NCI-H345 (cell line): ENCODE data around the gene SPACDR.

ENCODE experiments used
- DNase-seq: peaks from one replicate; lab custom pipeline; 2025; lab: John Stamatoyannopoulos, UW

SPACDR gene

DNA sequence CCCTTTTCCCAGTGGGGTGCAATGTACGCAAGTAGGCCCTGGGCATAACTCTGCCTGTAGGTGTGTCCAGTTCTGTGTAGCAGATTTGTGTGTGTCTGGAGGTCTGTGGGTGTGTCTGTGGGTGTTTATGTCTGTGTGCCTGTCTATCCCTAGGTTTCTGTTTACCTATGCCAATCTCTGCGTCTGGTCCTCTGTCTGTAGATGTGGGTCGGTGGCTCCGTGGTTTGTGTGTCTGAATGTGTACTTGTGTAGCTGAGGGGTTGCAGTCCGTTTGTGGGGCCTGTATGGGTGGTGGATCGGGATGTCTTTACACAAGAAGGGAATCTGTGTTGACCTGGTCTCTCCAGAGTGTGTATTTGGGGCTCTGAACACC lies 20.6 kb upstream of the SPACDR start:
- no peak for DNase-seq

DNA sequence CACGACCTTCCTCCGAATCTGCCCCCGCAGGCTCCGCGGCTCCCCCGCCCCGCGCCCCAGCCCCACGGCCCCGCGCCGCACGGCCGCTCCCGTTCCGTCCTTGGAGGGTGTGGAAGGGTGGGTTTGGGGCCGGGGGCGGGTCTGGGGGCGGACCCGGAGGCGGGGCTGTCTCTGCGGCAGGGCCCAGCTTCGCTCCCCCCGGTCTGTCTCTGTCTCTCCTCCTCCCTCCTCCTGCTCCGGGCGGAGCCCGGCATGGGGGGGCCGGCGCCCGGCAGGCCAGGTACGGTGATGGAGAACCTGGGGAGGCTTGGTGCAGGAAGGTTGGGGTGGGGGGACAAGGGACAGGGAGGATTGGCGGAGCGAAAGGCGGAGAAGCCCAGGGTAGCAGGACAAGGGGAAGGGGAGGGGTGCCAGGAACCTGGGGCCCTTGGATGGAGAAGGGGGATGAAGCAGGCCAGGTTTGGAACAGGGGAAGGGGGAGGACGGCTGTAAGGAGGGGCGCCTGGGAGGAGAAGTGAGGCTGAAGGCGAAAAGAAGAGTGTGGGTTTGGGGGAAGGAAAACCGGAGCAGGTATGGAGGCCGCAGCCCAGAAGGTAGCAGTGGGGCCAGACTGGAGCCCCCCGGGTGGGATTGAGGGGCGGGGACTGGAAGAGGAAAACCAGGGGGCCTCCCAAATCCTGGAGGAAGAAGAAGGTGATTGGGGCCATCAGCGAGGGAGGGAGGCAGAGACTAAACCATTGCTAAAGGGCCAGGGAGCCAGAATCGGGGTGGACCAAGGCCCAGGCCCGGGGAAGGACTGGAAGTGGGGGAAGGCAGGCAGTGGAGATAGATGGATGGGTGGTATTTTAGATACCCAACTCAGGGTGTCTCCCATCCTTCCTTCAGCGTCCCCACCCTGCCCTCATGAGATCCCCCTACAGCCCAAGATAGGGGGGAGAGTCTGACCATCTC lies 19.9 kb upstream of the SPACDR start, which contains the start of gene NYAP1:
TSS of gene NYAP1 (plus strand) at position 206 of the 951 bp plus-strand sequence. CDS start 1,385 bp downstream, outside the sequence.
- peak; percentile 71 for DNase-seq

DNA sequence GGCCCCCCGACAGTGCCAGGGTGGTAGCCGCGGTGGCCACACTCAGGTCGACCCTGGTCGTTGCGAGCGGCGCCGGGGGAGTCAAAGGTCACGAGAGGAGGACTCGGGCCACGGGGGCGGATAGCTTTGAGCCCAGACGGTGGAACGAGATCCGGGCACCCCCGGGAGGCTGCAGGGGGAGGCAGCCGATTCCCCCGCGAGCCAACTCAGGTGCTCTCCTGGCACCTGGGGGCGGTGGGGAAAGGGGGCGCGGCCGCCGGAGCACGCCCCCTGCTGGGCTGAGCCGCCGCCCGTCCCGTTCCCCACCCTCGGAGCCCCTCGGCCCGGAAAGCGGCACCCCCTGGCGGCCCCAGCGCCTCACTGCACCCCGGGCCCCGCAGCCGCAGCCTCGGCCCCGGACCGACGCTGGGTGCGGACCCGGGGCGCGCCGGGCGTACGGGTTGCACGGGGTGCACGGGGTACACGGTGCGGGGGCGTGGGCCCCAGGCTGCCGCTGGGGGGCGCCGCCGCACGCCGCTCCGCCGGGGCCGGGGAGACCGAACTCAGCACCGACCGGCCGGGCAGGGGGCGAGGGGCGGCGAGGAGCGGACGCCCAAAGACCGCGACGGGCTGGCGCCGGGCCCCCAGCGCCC lies 19.1 kb upstream of the SPACDR start:
- peak; percentile 72 for DNase-seq

DNA sequence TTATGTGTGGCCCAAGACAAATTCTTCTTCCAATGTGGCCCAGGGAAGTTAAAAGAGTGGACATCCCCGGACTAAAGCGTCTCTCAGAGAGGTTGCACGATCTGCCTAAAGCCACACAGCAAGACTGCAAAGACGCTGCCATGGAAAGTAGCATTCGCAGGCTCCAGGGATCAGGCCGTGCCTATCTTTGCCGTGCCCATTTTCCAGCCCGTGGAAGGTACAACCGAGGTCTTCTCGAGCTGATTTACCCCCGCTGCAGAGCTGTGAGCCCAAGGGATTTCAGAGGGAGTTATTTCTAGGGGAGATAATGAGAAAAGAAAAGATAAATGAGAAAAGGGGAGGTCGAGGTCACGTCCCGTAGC lies 18.6 kb upstream of the SPACDR start:
- no peak for DNase-seq

DNA sequence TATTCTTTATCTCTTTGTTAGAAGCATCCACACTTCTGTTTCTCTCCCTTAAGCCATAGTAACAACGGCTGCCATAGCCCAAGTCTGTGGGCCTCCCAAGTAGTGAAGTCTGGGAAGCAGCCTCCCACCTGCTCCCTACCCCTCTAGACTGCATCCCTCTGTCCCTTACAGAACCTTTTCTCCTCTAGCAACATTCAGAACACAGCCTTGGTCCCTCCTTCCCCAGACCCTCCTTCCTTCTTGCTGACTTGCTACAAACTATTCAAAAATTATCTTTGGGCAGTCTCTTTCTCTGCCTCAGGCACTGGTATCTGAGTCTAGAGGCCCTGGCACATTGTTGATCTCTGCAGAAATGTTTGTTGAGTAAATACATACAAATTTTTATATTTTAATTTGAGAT lies 17.4 kb upstream of the SPACDR start:
- no peak for DNase-seq

DNA sequence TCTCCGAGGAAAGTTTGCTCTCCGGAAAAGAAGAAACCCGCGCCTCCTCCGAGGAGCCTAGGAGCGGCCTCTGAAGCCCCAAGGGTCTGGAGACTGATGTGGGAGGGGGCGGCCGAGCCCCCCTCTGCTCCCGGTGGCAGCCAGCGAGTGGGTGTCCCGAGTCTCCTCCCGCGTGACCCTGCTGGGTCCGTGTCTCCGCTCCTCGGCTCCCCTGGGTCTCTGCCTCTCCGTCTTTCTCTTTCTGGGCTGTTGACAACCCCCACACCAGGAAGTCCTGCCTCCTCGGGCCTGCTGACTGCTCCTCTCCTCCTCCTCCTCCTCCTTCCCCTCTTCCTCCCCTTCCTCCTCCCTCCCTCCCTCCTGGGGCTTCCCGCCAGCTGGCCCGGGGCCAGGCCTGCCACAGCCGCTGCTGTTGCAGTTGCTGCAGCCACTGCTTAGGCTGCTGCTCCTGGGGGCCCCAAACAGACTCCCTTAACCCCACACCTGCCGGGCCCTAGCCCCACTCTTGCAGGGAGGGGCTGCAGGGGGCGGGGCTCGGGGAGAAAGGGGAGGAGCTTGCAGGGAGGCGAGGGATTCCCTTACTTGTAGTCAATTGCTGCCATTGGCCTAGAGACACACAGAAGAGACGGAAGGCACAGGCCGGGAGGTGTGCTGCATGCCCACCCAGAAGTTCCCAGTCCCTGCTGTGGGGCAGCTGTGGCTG lies 15.0 kb upstream of the SPACDR start, which contains the start of gene TSC22D4:
TSS of gene TSC22D4 (minus strand) at position 257 of the 703 bp plus-strand sequence. CDS start 1,176 bp downstream, outside the sequence.
- DNase-seq, result peak; percentile 61

DNA sequence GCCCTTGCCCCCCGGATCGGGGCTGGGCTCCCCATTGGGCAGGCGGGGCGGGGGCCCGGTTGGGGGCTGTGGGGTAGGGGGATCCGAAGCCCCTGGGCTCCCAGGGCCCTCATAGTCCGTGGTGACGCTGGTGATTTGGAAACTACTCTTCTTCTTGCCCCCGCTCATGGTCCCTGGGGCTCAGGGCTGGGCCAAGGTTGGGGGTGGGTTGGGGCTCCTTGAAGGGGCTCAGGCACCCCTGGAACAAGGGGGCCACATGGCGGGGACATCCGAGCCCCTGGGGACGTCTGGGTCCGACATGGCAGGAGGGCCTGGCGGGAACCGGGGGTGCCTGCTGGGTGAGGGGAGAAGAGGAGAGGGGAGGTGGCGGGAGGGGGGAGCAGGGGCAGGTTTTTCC lies 13.8 kb upstream of the SPACDR start:
- no peak for DNase-seq

DNA sequence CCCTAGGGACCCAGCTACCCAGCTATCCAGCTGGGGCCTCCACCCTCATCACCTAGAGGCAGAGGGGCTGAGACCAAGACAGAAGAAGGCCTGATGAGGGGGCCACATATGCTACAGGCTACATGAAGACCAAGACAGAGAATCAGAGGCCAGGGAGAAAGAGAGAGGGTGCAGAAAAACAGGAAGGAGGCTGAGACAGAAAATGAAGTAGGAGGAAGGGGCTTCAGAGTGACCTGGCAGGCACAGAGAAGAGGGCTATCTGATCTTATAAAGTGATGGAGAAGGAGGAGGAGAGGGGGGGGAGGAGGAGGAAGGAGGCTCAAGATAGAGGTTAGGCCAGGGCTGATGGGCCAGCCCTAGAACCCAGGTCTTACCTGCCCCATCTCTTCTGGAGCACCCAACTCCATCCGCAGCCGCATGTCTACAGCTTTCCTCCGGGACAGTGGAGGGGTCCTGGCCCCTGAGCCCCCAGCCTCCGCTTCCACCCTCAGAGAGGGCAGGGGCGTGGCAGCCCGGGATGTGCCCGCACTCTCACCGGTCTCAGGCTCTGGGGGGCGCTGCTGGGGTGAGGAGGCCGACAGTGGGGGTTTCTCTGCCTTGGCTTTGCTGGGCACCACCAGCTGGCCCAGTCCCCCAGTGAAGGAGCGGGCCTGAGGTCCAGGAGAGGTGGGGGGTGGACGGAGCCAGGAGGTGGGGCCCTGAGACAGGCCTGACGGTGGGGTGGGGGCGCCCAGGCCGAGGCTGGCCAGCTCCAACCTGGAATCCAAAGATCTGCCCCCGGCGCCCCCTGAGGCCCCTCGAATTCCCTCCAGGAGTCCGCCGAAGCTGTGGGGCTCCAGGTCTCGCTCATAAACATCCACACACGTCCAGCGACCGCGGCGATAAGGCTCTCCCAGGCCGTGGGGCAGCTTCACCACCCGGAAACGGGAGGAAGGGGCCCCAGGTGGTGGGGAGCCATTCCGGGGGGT lies 13.1 kb upstream of the SPACDR start:
- no peak for DNase-seq

DNA sequence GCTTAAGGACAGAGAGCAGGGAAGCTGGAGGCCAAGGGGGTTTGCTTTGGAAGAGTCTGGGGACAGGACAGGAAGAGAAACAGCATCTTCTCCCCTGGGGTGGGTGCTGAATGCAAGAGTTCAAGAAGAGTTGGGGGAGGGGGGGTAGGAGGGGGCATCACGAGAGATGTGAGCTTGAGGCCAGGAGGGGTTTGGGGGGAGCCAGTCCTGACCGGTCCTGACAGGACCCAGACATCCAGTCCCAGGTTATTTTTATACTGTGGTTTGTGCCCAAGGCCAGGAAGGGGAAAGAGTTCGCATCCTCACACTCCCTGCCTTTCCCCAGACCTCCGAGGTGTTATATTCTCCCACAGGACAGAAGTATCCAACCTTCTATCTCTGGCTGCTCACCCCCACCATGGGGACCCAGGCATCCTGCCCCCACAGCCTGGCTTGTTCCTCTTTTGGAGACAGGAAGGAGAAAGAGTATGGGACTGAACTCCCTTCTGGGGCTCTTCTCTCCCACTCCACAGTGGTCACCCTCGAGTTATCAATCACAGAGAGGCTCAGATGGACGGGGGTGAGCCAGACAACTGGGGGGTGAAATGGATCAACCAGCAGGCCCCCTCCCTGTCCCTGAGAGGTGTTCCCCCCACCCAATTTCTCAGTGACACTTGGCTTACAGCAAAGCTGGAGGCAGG lies 12.2 kb upstream of the SPACDR start:
- no peak for DNase-seq

DNA sequence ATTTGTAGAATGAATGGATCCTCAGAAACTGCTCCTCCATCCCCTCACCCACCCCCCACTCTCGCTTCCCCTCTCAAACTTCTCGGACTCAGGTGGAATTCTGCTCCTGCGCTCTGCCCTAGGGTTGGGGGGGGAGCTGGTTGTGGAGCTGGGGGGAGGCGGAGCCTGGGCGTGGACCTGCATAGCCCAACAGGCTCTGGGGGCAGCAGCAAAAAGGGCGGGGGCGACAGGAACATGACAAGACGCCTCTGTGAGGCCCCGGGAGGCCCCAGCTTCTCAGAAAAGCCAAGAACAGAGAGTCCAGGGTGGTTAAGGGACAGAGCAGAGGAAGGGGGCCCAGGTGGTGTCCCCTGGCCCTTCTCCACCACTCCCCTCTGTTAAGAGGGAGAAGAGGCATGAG lies 11.5 kb upstream of the SPACDR start:
- DNase-seq, result no peak

DNA sequence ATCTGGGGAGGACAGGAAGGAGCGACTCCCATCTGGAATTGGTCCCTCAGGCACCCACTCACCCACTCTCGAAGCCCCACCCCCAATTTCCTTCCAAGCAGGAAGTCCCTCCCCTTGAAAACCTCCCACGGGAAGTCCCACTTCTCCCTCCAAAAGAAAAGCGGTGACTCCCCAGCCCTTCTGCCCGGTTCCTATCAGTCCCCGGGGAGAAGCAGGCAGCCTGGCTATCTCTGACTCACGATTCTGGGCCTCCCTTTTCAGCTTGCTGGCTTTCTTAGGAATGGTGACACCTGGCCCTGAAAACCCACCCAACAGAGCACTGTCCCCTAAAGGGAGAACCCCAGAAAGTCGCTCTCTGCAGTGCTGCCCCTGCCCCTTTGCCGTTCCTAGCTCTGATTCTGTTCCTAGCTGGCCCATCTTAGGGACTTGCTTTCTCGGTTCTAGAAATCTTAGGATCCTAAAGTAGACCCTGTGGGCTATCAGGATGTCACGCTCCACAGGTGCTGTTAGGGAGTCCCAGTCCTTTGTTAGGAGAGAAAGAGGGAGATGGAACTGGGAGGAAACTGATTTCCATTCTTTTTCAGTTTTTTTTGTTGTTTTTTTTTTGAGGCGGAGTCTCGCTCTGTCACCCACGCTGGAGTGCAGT lies 8.9 kb upstream of the SPACDR start:
- no peak for DNase-seq

DNA sequence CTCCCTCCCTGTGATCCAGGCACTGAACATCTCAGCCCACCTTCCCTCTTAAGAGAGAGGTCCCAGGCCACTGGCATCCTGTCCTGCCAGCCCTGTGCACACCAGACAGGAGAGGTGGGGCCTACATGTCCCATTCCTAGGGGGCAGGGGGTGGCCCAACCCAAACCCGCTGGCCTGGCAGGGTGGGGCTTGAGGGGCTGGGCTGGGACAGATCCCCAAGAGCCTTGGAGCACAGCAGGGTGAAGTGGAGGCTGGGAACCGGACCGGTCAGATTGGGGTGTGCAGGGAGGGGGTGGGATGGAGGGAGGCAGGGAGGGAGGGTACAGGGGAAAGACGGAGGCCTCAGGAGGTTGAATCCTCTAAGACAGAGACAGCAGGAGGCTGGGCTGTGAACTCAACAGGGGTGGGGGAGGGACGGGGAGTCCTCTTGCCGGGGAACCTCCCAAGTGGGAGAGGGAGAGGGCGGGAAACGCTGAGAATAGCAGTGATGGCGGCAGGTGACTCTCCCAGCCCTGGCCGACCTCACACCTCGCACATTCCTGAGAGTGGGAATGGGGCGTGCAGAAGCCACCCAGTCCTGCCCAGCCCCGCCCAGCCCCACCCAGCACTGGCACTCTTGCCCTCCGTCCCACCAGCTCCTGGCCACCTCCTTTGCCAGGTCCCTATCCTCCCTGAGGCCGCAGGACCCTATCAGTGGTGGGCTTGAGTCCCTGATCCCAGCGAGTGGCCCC lies 8.2 kb upstream of the SPACDR start:
- no peak for DNase-seq

DNA sequence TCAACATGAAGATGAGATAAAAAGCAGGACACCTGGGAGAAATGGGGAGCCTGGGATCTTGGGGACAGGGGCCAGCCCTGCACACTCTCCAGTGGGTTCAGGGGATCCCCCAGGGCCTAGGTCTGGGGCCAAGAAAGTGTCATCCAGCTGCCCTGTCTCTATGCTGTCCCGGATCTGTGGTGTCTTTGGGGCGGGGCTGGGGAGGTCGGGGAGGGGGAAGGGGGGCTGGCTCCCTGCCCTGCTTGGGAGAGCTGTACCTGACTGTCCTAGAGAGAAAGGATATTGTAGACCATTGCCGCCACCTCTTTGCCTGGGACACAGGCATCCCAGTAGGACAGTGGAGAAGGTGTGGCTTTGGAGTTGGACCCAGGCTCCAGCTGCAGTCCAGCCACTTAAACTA lies 7.0 kb upstream of the SPACDR start:
- DNase-seq, result no peak

DNA sequence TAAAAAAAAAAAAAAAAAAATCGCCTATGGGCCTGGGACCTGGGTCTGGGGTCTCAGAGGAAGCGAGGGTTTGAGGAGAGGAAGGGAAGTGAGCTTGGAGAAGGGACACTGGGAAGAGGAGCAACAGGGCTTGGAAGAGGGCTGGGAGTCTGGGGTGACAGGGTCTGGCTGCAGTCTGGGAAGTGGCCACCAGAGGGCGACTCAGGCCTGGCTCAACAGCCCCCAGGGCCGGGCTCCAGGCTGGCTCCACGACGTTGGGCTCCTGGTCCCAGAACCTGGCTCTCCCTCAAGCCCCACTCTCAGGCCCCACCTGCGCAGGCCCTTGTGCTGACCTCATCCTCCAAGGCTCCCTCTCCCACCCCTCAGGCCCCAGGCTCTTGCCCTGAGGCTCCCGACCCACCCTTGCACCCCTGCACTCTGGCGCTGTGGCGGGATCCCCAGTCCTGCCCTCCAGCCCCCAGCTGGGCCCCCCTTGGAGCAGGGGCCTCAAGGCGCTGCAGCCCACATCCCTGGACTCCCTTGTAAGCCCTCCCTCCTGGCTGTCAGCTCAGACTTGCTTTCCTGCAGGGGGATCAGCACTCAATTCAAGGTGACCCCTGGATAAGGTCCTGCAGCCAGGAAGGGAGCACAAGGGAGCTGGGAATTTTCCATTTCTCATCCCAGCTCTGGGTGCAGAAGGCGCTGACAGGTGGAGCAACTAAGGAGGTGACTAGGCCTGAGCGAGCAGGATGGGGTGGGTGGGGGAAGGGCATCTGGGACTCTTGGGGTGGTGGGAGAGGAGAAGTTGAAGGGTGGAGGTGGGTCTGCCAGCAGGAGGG lies 5.4 kb upstream of the SPACDR start:
- peak; percentile 73 for DNase-seq

DNA sequence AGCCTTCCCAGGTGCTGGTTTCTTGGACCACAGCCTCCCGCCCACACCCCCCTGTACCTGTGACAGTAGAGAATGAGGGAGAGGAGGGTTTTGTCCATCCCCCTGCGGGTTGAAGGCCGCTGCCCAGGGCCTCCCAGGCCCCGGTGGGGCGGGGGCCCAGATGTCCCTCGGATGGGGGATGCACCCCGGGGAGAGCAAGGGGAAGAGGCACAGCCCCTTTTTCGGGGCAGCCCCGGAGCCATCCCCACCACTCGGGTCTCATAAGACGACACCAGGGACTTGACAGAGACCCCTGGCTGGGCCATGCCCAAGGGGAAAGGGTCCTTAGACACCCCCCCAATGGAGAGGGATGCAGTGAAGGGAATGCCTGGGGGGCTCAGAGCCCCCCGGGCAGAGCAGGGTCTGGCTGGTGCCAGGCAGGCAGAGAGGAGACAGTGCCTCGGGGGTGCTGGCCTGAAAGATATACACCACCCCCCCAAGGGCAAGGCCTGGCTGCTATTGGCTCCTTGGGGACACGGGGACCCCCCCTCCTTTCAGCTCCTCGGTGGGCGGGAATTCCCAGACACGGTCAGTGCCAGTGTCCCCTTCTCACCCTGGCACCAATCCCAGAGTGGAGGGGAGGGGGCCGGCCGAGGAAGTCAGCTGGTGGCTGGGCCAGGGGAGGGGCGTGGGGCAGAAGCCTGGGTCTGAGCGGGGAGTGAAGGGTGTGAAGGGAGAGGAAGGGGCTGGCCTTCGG lies 3.7 kb upstream of the SPACDR start:
- no peak for DNase-seq

DNA sequence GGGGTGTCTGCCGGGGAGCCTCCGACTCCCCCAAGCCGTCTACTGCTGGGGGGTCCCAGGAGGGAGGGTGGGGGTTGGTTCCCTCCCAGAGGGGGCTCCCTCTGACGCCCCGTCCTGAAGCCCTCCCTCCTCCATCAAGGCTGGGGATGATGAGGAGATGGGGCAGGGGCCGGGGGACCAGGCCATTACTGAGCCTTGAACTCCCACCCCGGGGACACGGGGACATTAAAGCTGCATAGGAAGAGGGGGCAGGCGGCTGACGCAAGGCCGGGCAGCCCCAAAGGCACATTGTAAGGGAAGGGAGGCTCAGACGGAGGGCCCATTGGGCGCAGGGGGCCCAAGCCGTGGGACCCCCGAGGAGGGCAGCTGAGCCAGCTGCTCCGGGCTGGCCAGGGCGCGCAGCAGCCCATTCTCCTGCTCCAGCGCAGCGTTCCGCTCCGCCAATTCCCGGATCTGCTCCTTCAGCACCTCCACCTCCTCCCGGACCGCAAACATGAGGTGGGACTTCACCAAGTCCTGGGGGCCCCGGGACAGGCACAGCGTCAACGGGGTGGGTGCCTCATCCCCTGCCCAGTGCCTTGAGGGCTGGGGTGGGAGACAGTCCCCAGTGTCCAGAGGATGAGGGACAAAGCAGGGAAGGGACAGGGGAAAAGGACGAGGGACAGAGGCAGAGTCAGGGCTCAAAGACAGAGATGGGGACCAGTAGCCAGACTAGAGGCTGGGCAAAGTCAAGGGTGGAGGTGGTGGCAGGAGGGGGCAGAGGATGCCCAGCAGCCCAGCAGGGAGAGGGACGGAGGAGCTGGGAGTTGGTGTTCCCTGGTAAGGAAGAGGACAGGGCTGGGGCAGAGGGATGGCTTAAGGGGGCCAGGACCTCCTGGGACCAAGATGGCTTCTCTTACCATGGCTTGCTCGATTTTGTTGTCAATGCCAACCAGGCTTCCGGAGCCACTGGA lies 2.9 kb upstream of the SPACDR start:
- DNase-seq, result no peak
